GM23338 (cell line): ENCODE measurements around the gene SV2C. TPM values are rescaled to one million over a fixed set of nuclear protein-coding genes. Genes with fewer than 3 reads are reported as not detected.

Source experiments
- ATAC-seq: fragments of 200-7000 bp; cut with Tn5 transposase; 3 replicates; pipeline ENCODE4 v1.9.1; 2020
- DNase-seq: peaks from one replicate; pipeline ENCODE4 v3.0.0-alpha.2; 2015; ENCODE audit warnings: low spot score
- H2AFZ ChIP-seq: fragments of 200-600 bp; sonication (generic); 2 replicates; pipeline ENCODE4 v1.8.0; 2016; ENCODE audit warnings: antibody characterized with exemption, mild to moderate bottlenecking, moderate library complexity
- H3F3A ChIP-seq: fragments of 200-600 bp; sonication (generic); replicated peaks from 2 replicates; pipeline ENCODE4 v1.8.0; 2017; ENCODE audit warnings: antibody characterized with exemption, mixed run types, low read depth
- H3K27ac ChIP-seq: fragments of 200-600 bp; sonication (generic); 2 replicates; pipeline ENCODE4 v1.6.1; 2016; ENCODE audit warnings: low read depth
- H3K27me3 ChIP-seq: fragments of 200-600 bp; sonication (generic); 2 replicates; pipeline ENCODE4 v1.8.0; 2016; ENCODE audit warnings: mild to moderate bottlenecking, mixed run types, moderate library complexity; ENCODE audit not compliant: insufficient read depth
- H3K36me3 ChIP-seq: fragments of 200-600 bp; sonication (generic); 2 replicates; pipeline ENCODE4 v1.8.0; 2016; ENCODE audit warnings: mild to moderate bottlenecking; ENCODE audit not compliant: insufficient read depth
- H3K4me1 ChIP-seq: fragments of 200-600 bp; sonication (generic); 2 replicates; pipeline ENCODE4 v1.8.0; 2016; ENCODE audit warnings: mild to moderate bottlenecking, moderate library complexity; ENCODE audit not compliant: insufficient read depth
- H3K4me2 ChIP-seq: fragments of 200-600 bp; sonication (generic); 2 replicates; pipeline ENCODE4 v1.7.1; 2017; ENCODE audit warnings: mixed run types
- H3K4me3 ChIP-seq: fragments of 200-600 bp; sonication (generic); 2 replicates; pipeline ENCODE4 v1.6.1; 2016; ENCODE audit warnings: mixed run types
- H3K79me2 ChIP-seq: fragments of 200-600 bp; sonication (generic); replicated peaks from 2 replicates; pipeline ENCODE4 v1.8.0; 2017; ENCODE audit warnings: mild to moderate bottlenecking; ENCODE audit not compliant: insufficient read depth
- H3K9me2 ChIP-seq: fragments of 200-600 bp; sonication (generic); 2 replicates; pipeline ENCODE4 v1.8.0; 2017; ENCODE audit not compliant: insufficient read depth
- H4K20me1 ChIP-seq: fragments of 200-600 bp; sonication (generic); replicated peaks from 2 replicates; pipeline ENCODE4 v1.8.0; 2017; ENCODE audit warnings: mild to moderate bottlenecking; ENCODE audit not compliant: insufficient read depth
- H3K27ac Mint-ChIP-seq: 2 replicates; pipeline ENCODE4 v1.8.0; 2020; ENCODE audit warnings: inconsistent platforms, mild to moderate bottlenecking, moderate library complexity, mixed read lengths
- H3K27me3 Mint-ChIP-seq: 3 replicates; pipeline ENCODE4 v1.8.0; 2022; ENCODE audit warnings: low read depth, mild to moderate bottlenecking, moderate library complexity, mixed read lengths, inconsistent platforms; ENCODE audit not compliant: insufficient read depth, poor library complexity
- H3K36me3 Mint-ChIP-seq: 3 replicates; pipeline ENCODE4 v1.8.0; 2021; ENCODE audit warnings: low read depth, mild to moderate bottlenecking, inconsistent platforms, moderate library complexity, mixed read lengths
- H3K4me1 Mint-ChIP-seq: 3 replicates; pipeline ENCODE4 v1.8.0; 2020; ENCODE audit warnings: mild to moderate bottlenecking, inconsistent platforms, mixed read lengths
- H3K4me3 Mint-ChIP-seq: 3 replicates; pipeline ENCODE4 v1.8.0; 2021; ENCODE audit warnings: moderate library complexity, mild to moderate bottlenecking, inconsistent platforms, mixed read lengths
- H3K9me3 Mint-ChIP-seq: 3 replicates; pipeline ENCODE4 v1.8.0; 2020; ENCODE audit warnings: moderate library complexity, mild to moderate bottlenecking, inconsistent platforms, mixed read lengths
- CREB1 ChIP-seq: fragments of 250-450 bp; sonication (Bioruptor Pico); IDR thresholded peaks from 2 replicates; pipeline ENCODE4 v1.5.0; 2020; ENCODE audit warnings: low read depth, mild to moderate bottlenecking, moderate library complexity
- CTCF ChIP-seq, 2 experiments: fragments of 200-600 bp in 1 of 2; sonication (generic) in 1 of 2; conservative IDR thresholded peaks; 2 replicates each; pipeline versions ENCODE4 v1.5.1 to v1.6.1; 2016 to 2017; ENCODE audit warnings: antibody characterized with exemption in 2 of 2, low read depth in 2 of 2, mild to moderate bottlenecking in 2 of 2, moderate library complexity in 1 of 2
- NANOG ChIP-seq: IDR thresholded peaks from 2 replicates; pipeline ENCODE4 v1.6.1; 2016; ENCODE audit warnings: antibody characterized with exemption, borderline replicate concordance
- ZNF462 ChIP-seq: fragments of 250-450 bp; sonication (Bioruptor Pico); IDR thresholded peaks from 2 replicates; pipeline ENCODE4 v1.5.0; 2020; ENCODE audit warnings: mild to moderate bottlenecking, moderate library complexity
- polyA plus RNA-seq: library from polyadenylated mRNA; unstranded; fragments of >200 nt; fragmentation: Nextera tagmentation; extraction: Ambion mirVana; gene quantifications from 2 replicates; pipeline ENCODE4 v1.2.1, GENCODE V29; 2016
- total RNA-seq: library from RNA; depleted of rRNA; stranded (reverse); fragments of >200 nt; shearing (Covaris generic); gene quantifications from 2 replicates; pipeline ENCODE4 v1.2.3, GENCODE V29; 2014
- TF ChIP-seq, protein P1 (sequence below): IDR thresholded peaks from 2 replicates; pipeline ENCODE4 v1.6.1; 2016; ENCODE audit warnings: antibody characterized with exemption

Gene SV2C
- total and polyA plus RNA-seq, 2 experiments from 2014 or later, result 0.05 to 0.07 TPM

DNA sequence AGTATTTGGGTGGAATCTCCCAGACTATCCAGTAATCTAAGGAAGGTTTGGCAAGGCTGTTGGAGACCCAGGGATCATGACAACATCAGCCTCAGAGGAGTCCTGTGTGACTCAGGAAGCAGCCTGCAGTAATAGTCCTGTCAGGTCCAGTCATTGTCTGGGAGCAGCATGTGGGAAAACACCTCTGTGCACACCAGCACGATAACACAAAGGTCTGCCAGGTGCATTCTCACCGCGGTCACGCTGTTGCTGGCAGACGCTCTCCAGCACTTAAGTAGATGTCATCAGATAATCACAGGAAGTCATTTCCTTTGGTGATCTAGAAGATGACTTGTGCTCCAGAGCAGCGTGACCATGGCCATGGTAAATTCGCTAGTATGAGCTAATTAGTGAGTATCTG, 220.7 kb downstream of the SV2C start:
- H3K4me2 ChIP-seq, result no peak overlapping the region
- no peak for ATAC-seq
- no peak for TF ChIP-seq CREB1 (CRISPR knock-in tag)
- TF ChIP-seq ZNF462, result no peak
- no peak for TF ChIP-seq NANOG
- TF ChIP-seq CTCF (conservative IDR thresholded peaks at IDR 0.05; ENCODE audit: low read depth in 2 of 2), result no peak
- TF ChIP-seq, protein P1, sequence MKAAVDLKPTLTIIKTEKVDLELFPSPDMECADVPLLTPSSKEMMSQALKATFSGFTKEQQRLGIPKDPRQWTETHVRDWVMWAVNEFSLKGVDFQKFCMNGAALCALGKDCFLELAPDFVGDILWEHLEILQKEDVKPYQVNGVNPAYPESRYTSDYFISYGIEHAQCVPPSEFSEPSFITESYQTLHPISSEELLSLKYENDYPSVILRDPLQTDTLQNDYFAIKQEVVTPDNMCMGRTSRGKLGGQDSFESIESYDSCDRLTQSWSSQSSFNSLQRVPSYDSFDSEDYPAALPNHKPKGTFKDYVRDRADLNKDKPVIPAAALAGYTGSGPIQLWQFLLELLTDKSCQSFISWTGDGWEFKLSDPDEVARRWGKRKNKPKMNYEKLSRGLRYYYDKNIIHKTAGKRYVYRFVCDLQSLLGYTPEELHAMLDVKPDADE, result no peak
- no peak for DNase-seq
- no peaks in the 10 kb centered on the region for H3K36me3 ChIP-seq
- no peaks in the 10 kb centered on the region; the same call in 1 of the 2 replicates for H4K20me1 ChIP-seq
- no peaks in the 10 kb centered on the region; the same call in 2 of the 3 replicates for H3K4me1 Mint-ChIP-seq
- H3K36me3 Mint-ChIP-seq, result no peaks in the 10 kb centered on the region
- no peaks in the 10 kb centered on the region for H3K4me1 ChIP-seq
- no peak overlapping the region for H3K27ac ChIP-seq
- no peaks in the 10 kb centered on the region for H3K9me3 Mint-ChIP-seq
- H3K79me2 ChIP-seq, result no peaks in the 10 kb centered on the region
- no peak overlapping the region for H3K4me3 ChIP-seq
- no peaks in the 10 kb centered on the region for H3K27me3 ChIP-seq
- H3K27ac Mint-ChIP-seq, result no peak overlapping the region
- H3K4me3 Mint-ChIP-seq, result no peak overlapping the region
- H2AFZ ChIP-seq, result no peak overlapping the region
- H3K9me2 ChIP-seq, result no peaks in the 10 kb centered on the region
- no peaks in the 10 kb centered on the region for H3F3A ChIP-seq
- peaks cover 4% of the 10 kb centered on the region for H3K27me3 Mint-ChIP-seq
